K562 (cell line): Measurements from ENCODE around the gene TPGS1.

Experiments
- ARID2 ChIP-seq: fragments of 450-650 bp; IDR thresholded peaks from 2 replicates; pipeline ENCODE4 v1.6.1; 2017; ENCODE audit warnings: antibody characterized with exemption, mild to moderate bottlenecking
- CREBBP ChIP-seq: IDR thresholded peaks from one replicate; pipeline ENCODE4 v1.6.1; 2012; ENCODE audit warnings: low read depth, mild to moderate bottlenecking, control low read depth, inconsistent platforms, low read length
- CTCF ChIP-seq, 3 experiments: IDR thresholded peaks in 2 of 3; conservative IDR thresholded peaks in 1 of 3; 2 replicates each; pipeline ENCODE4 v1.5.1; 2011 to 2012; ENCODE audit warnings: low read length in 3 of 3, mild to moderate bottlenecking in 3 of 3, control low read depth in 2 of 3, improper control_type of control experiment in 1 of 3, inconsistent platforms in 1 of 3, low read depth in 1 of 3, mixed read lengths in 1 of 3, moderate library complexity in 1 of 3; ENCODE audit not compliant: insufficient read depth in 2 of 3
- KDM2B ChIP-seq: fragments of 250-450 bp; sonication (Bioruptor Pico); IDR thresholded peaks from 2 replicates; pipeline ENCODE4 v1.8.0; 2021; ENCODE audit warnings: mild to moderate bottlenecking, moderate library complexity
- POLR2A ChIP-seq: fragments of 450-650 bp; conservative IDR thresholded peaks from 2 replicates; pipeline ENCODE4 v1.6.1; 2016
- RAD21 ChIP-seq, 2 experiments: fragments of 250-450 bp in 1 of 2; fragments of 450-650 bp in 1 of 2; sonication (Bioruptor Pico) in 1 of 2; formaldehyde crosslinking in 1 of 2; IDR thresholded peaks in 1 of 2; conservative IDR thresholded peaks in 1 of 2; 2 replicates each; pipeline versions ENCODE4 v1.4.0 to v1.8.0; 2020 to 2022; ENCODE audit warnings: mild to moderate bottlenecking in 2 of 2, moderate library complexity in 1 of 2
- THAP12 ChIP-seq: fragments of 250-450 bp; sonication (Bioruptor Pico); IDR thresholded peaks from 2 replicates; pipeline ENCODE4 v1.9.0; 2021; ENCODE audit warnings: mild to moderate bottlenecking, inconsistent platforms
- TF ChIP-seq, protein P1 (sequence below): sonication (generic); formaldehyde crosslinking; IDR thresholded peaks from 2 replicates; pipeline ENCODE4 v1.8.0; 2022; ENCODE audit warnings: mild to moderate bottlenecking, missing genetic modification reagents
- TF ChIP-seq, protein P2 (sequence below), 2 experiments: fragments of 450-650 bp in 1 of 2; sonication (generic) in 1 of 2; formaldehyde crosslinking; conservative IDR thresholded peaks; 2 replicates each; pipeline versions ENCODE4 v1.4.0 to v1.8.1; 2020 to 2022; ENCODE audit warnings: mild to moderate bottlenecking in 1 of 2, missing genetic modification reagents in 1 of 2

DNA sequence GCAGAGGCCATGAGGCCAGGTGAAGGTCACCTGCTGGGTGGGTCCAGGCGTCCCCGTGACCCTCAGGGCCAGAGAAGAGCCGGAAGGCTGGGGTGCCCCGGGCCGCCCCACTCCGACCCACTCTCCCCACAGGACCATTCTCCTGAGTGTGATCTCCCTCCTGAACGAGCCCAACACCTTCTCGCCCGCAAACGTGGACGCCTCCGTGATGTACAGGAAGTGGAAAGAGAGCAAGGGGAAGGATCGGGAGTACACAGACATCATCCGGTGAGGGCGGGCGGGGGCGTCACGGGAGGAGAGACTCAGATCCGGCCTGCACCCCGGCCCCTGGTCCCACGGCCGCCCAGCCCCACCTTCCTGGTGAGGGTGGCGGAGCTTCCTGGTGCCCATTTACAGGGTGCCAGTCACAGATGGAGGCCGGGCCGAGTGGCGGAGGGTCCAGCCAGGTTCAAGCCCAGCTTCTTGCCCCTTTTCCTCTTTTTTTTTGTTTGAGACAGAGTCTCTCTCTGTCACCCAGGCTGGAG is 29.6 kb downstream of the TPGS1 start:
- TF ChIP-seq, protein P1, sequence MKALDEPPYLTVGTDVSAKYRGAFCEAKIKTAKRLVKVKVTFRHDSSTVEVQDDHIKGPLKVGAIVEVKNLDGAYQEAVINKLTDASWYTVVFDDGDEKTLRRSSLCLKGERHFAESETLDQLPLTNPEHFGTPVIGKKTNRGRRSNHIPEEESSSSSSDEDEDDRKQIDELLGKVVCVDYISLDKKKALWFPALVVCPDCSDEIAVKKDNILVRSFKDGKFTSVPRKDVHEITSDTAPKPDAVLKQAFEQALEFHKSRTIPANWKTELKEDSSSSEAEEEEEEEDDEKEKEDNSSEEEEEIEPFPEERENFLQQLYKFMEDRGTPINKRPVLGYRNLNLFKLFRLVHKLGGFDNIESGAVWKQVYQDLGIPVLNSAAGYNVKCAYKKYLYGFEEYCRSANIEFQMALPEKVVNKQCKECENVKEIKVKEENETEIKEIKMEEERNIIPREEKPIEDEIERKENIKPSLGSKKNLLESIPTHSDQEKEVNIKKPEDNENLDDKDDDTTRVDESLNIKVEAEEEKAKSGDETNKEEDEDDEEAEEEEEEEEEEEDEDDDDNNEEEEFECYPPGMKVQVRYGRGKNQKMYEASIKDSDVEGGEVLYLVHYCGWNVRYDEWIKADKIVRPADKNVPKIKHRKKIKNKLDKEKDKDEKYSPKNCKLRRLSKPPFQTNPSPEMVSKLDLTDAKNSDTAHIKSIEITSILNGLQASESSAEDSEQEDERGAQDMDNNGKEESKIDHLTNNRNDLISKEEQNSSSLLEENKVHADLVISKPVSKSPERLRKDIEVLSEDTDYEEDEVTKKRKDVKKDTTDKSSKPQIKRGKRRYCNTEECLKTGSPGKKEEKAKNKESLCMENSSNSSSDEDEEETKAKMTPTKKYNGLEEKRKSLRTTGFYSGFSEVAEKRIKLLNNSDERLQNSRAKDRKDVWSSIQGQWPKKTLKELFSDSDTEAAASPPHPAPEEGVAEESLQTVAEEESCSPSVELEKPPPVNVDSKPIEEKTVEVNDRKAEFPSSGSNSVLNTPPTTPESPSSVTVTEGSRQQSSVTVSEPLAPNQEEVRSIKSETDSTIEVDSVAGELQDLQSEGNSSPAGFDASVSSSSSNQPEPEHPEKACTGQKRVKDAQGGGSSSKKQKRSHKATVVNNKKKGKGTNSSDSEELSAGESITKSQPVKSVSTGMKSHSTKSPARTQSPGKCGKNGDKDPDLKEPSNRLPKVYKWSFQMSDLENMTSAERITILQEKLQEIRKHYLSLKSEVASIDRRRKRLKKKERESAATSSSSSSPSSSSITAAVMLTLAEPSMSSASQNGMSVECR: no peak
- TF ChIP-seq, protein P2, sequence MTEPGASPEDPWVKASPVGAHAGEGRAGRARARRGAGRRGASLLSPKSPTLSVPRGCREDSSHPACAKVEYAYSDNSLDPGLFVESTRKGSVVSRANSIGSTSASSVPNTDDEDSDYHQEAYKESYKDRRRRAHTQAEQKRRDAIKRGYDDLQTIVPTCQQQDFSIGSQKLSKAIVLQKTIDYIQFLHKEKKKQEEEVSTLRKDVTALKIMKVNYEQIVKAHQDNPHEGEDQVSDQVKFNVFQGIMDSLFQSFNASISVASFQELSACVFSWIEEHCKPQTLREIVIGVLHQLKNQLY (CRISPR knock-in tag; conservative IDR thresholded peaks at IDR 0.05): no peak
- no peak for TF ChIP-seq ARID2
- TF ChIP-seq RAD21 (CRISPR knock-in tag; conservative IDR thresholded peaks at IDR 0.05 in 1 of 2, IDR thresholded peaks at IDR 0.05 in 1 of 2): no peak
- TF ChIP-seq POLR2A: no peak
- no peak for TF ChIP-seq CTCF (IDR thresholded peaks at IDR 0.05 in 2 of 3, conservative IDR thresholded peaks at IDR 0.05 in 1 of 3; ENCODE audit: insufficient read depth in 2 of 3, low read depth in 1 of 3, low read length in 3 of 3)
- TF ChIP-seq KDM2B: no peak
- TF ChIP-seq CREBBP: no peak
- no peak for TF ChIP-seq THAP12
